MM.1S (cell line): ENCODE data around the gene TBC1D14.

Source experiments
- DNase-seq: peaks from one replicate; pipeline ENCODE4 v3.0.0-alpha.2; 2015
- H2AFZ ChIP-seq: fragments of 300-600 bp; sonication (generic); 2 replicates; pipeline ENCODE4 v1.6.0; 2016; ENCODE audit warnings: antibody characterized with exemption, low read length
- H3F3A ChIP-seq: fragments of 300-600 bp; sonication (generic); 2 replicates; pipeline ENCODE4 v1.6.1; 2016; ENCODE audit warnings: mild to moderate bottlenecking, antibody characterized with exemption, low read length, moderate library complexity, mixed read lengths; ENCODE audit not compliant: insufficient read depth
- H3K27ac ChIP-seq: fragments of 300-600 bp; sonication (generic); 2 replicates; pipeline ENCODE4 v1.5.1; 2016; ENCODE audit warnings: mild to moderate bottlenecking, low read length
- H3K27me3 ChIP-seq: fragments of 300-600 bp; sonication (generic); replicated peaks from 2 replicates; pipeline ENCODE4 v1.6.0; 2016; ENCODE audit warnings: low read length; ENCODE audit not compliant: insufficient read depth
- H3K36me3 ChIP-seq: fragments of 300-600 bp; sonication (generic); replicated peaks from 2 replicates; pipeline ENCODE4 v1.6.1; 2016; ENCODE audit warnings: mild to moderate bottlenecking, low read length, mixed read lengths; ENCODE audit not compliant: insufficient read depth
- H3K4me1 ChIP-seq: fragments of 300-600 bp; sonication (generic); 2 replicates; pipeline ENCODE4 v1.6.1; 2016; ENCODE audit warnings: low read length, mixed read lengths
- H3K4me2 ChIP-seq: fragments of 300-600 bp; sonication (generic); 2 replicates; pipeline ENCODE4 v1.6.0; 2016; ENCODE audit warnings: low read depth, low read length
- H3K4me3 ChIP-seq: fragments of 300-600 bp; sonication (generic); 2 replicates; pipeline ENCODE4 v1.5.1; 2016; ENCODE audit warnings: low read length, mixed read lengths
- H3K79me2 ChIP-seq: fragments of 300-600 bp; sonication (generic); 2 replicates; pipeline ENCODE4 v1.6.1; 2016; ENCODE audit warnings: mixed run types, low read length, mixed read lengths
- H3K9ac ChIP-seq: fragments of 300-600 bp; sonication (generic); 2 replicates; pipeline ENCODE4 v1.6.1; 2016; ENCODE audit warnings: low read length, mixed read lengths
- H3K9me2 ChIP-seq: fragments of 300-600 bp; sonication (generic); replicated peaks from 2 replicates; pipeline ENCODE4 v1.6.1; 2016; ENCODE audit warnings: mild to moderate bottlenecking, low read length, mixed read lengths; ENCODE audit not compliant: insufficient read depth
- H3K9me3 ChIP-seq: fragments of 300-600 bp; sonication (generic); replicated peaks from 2 replicates; pipeline ENCODE4 v1.6.1; 2016; ENCODE audit warnings: mild to moderate bottlenecking, low read length, mixed read lengths; ENCODE audit not compliant: insufficient read depth
- H4K20me1 ChIP-seq: fragments of 300-600 bp; sonication (generic); 2 replicates; pipeline ENCODE4 v1.6.1; 2016; ENCODE audit warnings: mild to moderate bottlenecking, low read length, moderate library complexity, mixed read lengths; ENCODE audit not compliant: insufficient read depth
- EZH2 ChIP-seq: fragments of 300-600 bp; sonication (generic); optimal IDR thresholded peaks from 2 replicates; pipeline ENCODE3; 2017; ENCODE audit warnings: low read depth, mild to moderate bottlenecking, antibody characterized with exemption, low read length, mixed read lengths
- EZH2phosphoT487 ChIP-seq: fragments of 300-600 bp; sonication (generic); IDR thresholded peaks from 2 replicates; pipeline ENCODE4 v1.6.1; 2018; ENCODE audit warnings: antibody characterized with exemption, low read length
- TF ChIP-seq, protein P1 (sequence below): fragments of 300-600 bp; sonication (generic); IDR thresholded peaks from 2 replicates; pipeline ENCODE4 v1.5.1; 2016; ENCODE audit warnings: antibody characterized with exemption, low read length, mixed read lengths

The TBC1D14 gene

DNA sequence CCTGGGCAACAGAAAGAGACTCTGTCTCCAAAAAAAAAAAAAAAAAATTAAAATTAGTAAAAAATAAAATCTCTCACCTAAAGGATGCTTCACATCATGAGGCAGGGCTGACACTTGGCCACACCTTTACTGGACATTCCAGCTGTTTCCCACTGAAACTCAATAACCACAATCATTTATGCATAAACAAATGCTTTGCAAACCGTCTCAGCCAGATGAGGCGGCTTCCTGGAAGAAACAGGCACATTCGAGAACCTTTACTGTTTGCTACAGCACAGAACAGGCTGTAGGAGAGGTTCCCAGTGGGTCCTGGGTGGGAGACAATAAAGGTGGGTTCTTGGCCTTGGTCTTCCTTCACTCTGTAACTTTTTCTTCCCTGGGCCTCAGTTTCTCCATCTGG is 10.9 kb upstream of the TBC1D14 start:
- Histone ChIP-seq H2AFZ (no peak overlapping the region), H3K9ac (no peak overlapping the region), H3K36me3 (no peaks in the 10 kb centered on the region), H3K79me2 (no peaks in the 10 kb centered on the region), H3K27me3 (no peaks in the 10 kb centered on the region), H3K4me3 (no peak overlapping the region), H3F3A (no peaks in the 10 kb centered on the region), H3K27ac (no peak overlapping the region), H3K4me1 (no peaks in the 10 kb centered on the region), H3K9me2 (no peaks in the 10 kb centered on the region), H4K20me1 (no peaks in the 10 kb centered on the region), H3K4me2 (no peak overlapping the region), H3K9me3 (no peaks in the 10 kb centered on the region)
- no peak for TF ChIP-seq EZH2phosphoT487
- TF ChIP-seq, protein P1, sequence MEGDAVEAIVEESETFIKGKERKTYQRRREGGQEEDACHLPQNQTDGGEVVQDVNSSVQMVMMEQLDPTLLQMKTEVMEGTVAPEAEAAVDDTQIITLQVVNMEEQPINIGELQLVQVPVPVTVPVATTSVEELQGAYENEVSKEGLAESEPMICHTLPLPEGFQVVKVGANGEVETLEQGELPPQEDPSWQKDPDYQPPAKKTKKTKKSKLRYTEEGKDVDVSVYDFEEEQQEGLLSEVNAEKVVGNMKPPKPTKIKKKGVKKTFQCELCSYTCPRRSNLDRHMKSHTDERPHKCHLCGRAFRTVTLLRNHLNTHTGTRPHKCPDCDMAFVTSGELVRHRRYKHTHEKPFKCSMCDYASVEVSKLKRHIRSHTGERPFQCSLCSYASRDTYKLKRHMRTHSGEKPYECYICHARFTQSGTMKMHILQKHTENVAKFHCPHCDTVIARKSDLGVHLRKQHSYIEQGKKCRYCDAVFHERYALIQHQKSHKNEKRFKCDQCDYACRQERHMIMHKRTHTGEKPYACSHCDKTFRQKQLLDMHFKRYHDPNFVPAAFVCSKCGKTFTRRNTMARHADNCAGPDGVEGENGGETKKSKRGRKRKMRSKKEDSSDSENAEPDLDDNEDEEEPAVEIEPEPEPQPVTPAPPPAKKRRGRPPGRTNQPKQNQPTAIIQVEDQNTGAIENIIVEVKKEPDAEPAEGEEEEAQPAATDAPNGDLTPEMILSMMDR = no peak
- no peak for TF ChIP-seq EZH2
- DNase-seq = no peak

DNA sequence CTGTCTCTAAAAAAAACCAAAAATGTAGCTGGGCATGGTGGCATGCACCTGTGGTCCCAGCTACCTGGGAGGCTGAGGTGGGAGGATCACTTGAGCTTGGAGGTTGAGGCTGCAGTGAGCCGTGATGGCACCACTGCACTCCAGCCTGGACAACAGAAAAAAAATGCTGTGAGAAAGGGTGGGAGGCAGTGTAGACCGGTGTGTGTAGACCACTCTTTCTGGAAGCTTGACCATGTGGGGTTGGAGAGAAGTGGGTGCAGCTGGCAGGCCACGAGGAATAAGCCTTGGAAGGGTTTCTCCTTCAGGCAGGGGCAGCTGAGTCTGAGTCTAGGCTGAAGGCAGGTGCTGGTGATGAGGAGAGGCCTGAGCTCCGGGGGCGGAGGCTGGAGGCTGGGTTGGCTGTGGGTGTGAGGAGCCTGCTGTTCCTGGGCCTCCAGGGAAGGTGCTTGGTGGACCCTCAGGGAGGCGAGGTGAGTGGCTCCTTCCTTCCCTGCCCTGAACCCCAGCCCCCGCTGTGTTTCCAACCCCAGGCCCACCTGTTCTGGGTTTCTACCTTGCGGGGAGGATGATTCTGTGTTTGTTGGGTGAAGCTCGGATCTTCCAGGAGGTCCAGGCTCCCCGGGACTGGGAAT is 9.3 kb upstream of the TBC1D14 start:
- no peaks in the 10 kb centered on the region for H3K36me3 ChIP-seq
- no peaks in the 10 kb centered on the region for H3K79me2 ChIP-seq
- no peaks in the 10 kb centered on the region for H3K9me2 ChIP-seq
- no peaks in the 10 kb centered on the region for H4K20me1 ChIP-seq
- no peak overlapping the region for H3K9ac ChIP-seq
- no peaks in the 10 kb centered on the region for H3K27me3 ChIP-seq
- no peaks in the 10 kb centered on the region for H3K4me1 ChIP-seq
- H3K4me3 ChIP-seq = no peak overlapping the region
- H3K4me2 ChIP-seq = no peak overlapping the region
- TF ChIP-seq EZH2phosphoT487 (no peak), EZH2 (no peak)
- TF ChIP-seq, protein P1 = no peak
- H3F3A ChIP-seq = no peaks in the 10 kb centered on the region
- H3K9me3 ChIP-seq = no peaks in the 10 kb centered on the region
- no peak overlapping the region for H3K27ac ChIP-seq
- H2AFZ ChIP-seq = no peak overlapping the region
- no peak for DNase-seq

DNA sequence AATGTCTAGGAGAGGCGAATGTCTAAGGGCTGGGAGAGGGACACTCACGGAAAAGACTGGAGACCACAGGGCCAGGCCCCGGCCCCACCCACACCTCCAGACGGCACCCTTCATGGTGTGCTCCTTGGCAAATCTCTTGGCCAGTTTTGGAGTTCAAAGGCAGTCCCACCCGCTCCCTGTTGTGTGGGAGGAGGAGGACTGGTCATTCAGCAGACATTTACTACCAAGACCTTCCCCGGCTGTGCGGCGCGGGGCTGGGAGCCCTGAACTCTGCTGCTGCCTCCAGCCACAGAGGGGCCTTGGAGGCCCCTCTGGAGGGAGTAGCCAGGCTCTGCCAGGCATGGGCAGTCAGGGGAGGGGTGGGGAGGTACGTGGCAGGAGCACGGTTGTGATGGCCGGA is 8.7 kb upstream of the TBC1D14 start:
- no peaks in the 10 kb centered on the region for H3K79me2 ChIP-seq
- no peak overlapping the region for H3K4me3 ChIP-seq
- no peaks in the 10 kb centered on the region for H4K20me1 ChIP-seq
- H3K9ac ChIP-seq = no peak overlapping the region
- H3K4me2 ChIP-seq = no peak overlapping the region
- no peaks in the 10 kb centered on the region for H3K4me1 ChIP-seq
- no peaks in the 10 kb centered on the region for H3K9me3 ChIP-seq
- no peaks in the 10 kb centered on the region for H3F3A ChIP-seq
- H3K36me3 ChIP-seq = no peaks in the 10 kb centered on the region
- no peak overlapping the region for H2AFZ ChIP-seq
- no peak for DNase-seq
- TF ChIP-seq EZH2phosphoT487 (no peak), EZH2 (no peak)
- TF ChIP-seq, protein P1 = no peak
- H3K9me2 ChIP-seq = no peaks in the 10 kb centered on the region
- H3K27ac ChIP-seq = no peak overlapping the region
- no peaks in the 10 kb centered on the region for H3K27me3 ChIP-seq
